GM23338 (cell line): ENCODE data around the gene GPR156. TPM values are rescaled to one million over a fixed set of nuclear protein-coding genes. Genes with fewer than 3 reads are reported as not detected.

ENCODE experiments used
- ATAC-seq: fragments of 200-7000 bp; cut with Tn5 transposase; 3 replicates; pipeline ENCODE4 v1.9.1; 2020
- DNase-seq: peaks from one replicate; pipeline ENCODE4 v3.0.0-alpha.2; 2015; ENCODE audit warnings: low spot score
- H2AFZ ChIP-seq: fragments of 200-600 bp; sonication (generic); 2 replicates; pipeline ENCODE4 v1.8.0; 2016; ENCODE audit warnings: antibody characterized with exemption, mild to moderate bottlenecking, moderate library complexity
- H3F3A ChIP-seq: fragments of 200-600 bp; sonication (generic); replicated peaks from 2 replicates; pipeline ENCODE4 v1.8.0; 2017; ENCODE audit warnings: antibody characterized with exemption, mixed run types, low read depth
- H3K27ac ChIP-seq: fragments of 200-600 bp; sonication (generic); 2 replicates; pipeline ENCODE4 v1.6.1; 2016; ENCODE audit warnings: low read depth
- H3K27me3 ChIP-seq: fragments of 200-600 bp; sonication (generic); 2 replicates; pipeline ENCODE4 v1.8.0; 2016; ENCODE audit warnings: mild to moderate bottlenecking, mixed run types, moderate library complexity; ENCODE audit not compliant: insufficient read depth
- H3K36me3 ChIP-seq: fragments of 200-600 bp; sonication (generic); 2 replicates; pipeline ENCODE4 v1.8.0; 2016; ENCODE audit warnings: mild to moderate bottlenecking; ENCODE audit not compliant: insufficient read depth
- H3K4me1 ChIP-seq: fragments of 200-600 bp; sonication (generic); 2 replicates; pipeline ENCODE4 v1.8.0; 2016; ENCODE audit warnings: mild to moderate bottlenecking, moderate library complexity; ENCODE audit not compliant: insufficient read depth
- H3K4me2 ChIP-seq: fragments of 200-600 bp; sonication (generic); 2 replicates; pipeline ENCODE4 v1.7.1; 2017; ENCODE audit warnings: mixed run types
- H3K4me3 ChIP-seq: fragments of 200-600 bp; sonication (generic); 2 replicates; pipeline ENCODE4 v1.6.1; 2016; ENCODE audit warnings: mixed run types
- H3K79me2 ChIP-seq: fragments of 200-600 bp; sonication (generic); replicated peaks from 2 replicates; pipeline ENCODE4 v1.8.0; 2017; ENCODE audit warnings: mild to moderate bottlenecking; ENCODE audit not compliant: insufficient read depth
- H3K9me2 ChIP-seq: fragments of 200-600 bp; sonication (generic); 2 replicates; pipeline ENCODE4 v1.8.0; 2017; ENCODE audit not compliant: insufficient read depth
- H4K20me1 ChIP-seq: fragments of 200-600 bp; sonication (generic); replicated peaks from 2 replicates; pipeline ENCODE4 v1.8.0; 2017; ENCODE audit warnings: mild to moderate bottlenecking; ENCODE audit not compliant: insufficient read depth
- H3K27ac Mint-ChIP-seq: 2 replicates; pipeline ENCODE4 v1.8.0; 2020; ENCODE audit warnings: inconsistent platforms, mild to moderate bottlenecking, moderate library complexity, mixed read lengths
- H3K27me3 Mint-ChIP-seq: 3 replicates; pipeline ENCODE4 v1.8.0; 2022; ENCODE audit warnings: low read depth, mild to moderate bottlenecking, moderate library complexity, mixed read lengths, inconsistent platforms; ENCODE audit not compliant: insufficient read depth, poor library complexity
- H3K36me3 Mint-ChIP-seq: 3 replicates; pipeline ENCODE4 v1.8.0; 2021; ENCODE audit warnings: low read depth, mild to moderate bottlenecking, inconsistent platforms, moderate library complexity, mixed read lengths
- H3K4me1 Mint-ChIP-seq: 3 replicates; pipeline ENCODE4 v1.8.0; 2020; ENCODE audit warnings: mild to moderate bottlenecking, inconsistent platforms, mixed read lengths
- H3K4me3 Mint-ChIP-seq: 3 replicates; pipeline ENCODE4 v1.8.0; 2021; ENCODE audit warnings: moderate library complexity, mild to moderate bottlenecking, inconsistent platforms, mixed read lengths
- H3K9me3 Mint-ChIP-seq: 3 replicates; pipeline ENCODE4 v1.8.0; 2020; ENCODE audit warnings: moderate library complexity, mild to moderate bottlenecking, inconsistent platforms, mixed read lengths
- CREB1 ChIP-seq: fragments of 250-450 bp; sonication (Bioruptor Pico); IDR thresholded peaks from 2 replicates; pipeline ENCODE4 v1.5.0; 2020; ENCODE audit warnings: low read depth, mild to moderate bottlenecking, moderate library complexity
- ETS1 ChIP-seq: IDR thresholded peaks from 2 replicates; pipeline ENCODE4 v1.6.1; 2016; ENCODE audit warnings: antibody characterized with exemption
- EZH2 ChIP-seq: fragments of 200-600 bp; sonication (generic); IDR thresholded peaks from one replicate; pipeline ENCODE4 v1.8.0; 2017; ENCODE audit warnings: antibody characterized with exemption, mild to moderate bottlenecking, low read depth; ENCODE audit not compliant: unreplicated experiment
- EZH2phosphoT487 ChIP-seq: fragments of 200-600 bp; sonication (generic); IDR thresholded peaks from one replicate; pipeline ENCODE4 v1.8.1; 2018; ENCODE audit warnings: antibody characterized with exemption; ENCODE audit not compliant: unreplicated experiment
- JUNB ChIP-seq: IDR thresholded peaks from one replicate; pipeline ENCODE4 v1.6.1; 2016; ENCODE audit warnings: antibody characterized with exemption; ENCODE audit not compliant: unreplicated experiment
- NANOG ChIP-seq: IDR thresholded peaks from 2 replicates; pipeline ENCODE4 v1.6.1; 2016; ENCODE audit warnings: antibody characterized with exemption, borderline replicate concordance
- POLR2AphosphoS5 ChIP-seq: IDR thresholded peaks from 2 replicates; pipeline ENCODE4 v1.6.1; 2016; ENCODE audit warnings: antibody characterized with exemption, low read depth
- REST ChIP-seq: IDR thresholded peaks from one replicate; pipeline ENCODE4 v1.6.1; 2018; ENCODE audit warnings: antibody characterized with exemption; ENCODE audit not compliant: unreplicated experiment
- STAT1 ChIP-seq: IDR thresholded peaks from one replicate; pipeline ENCODE4 v1.6.1; 2016; ENCODE audit warnings: antibody characterized with exemption; ENCODE audit not compliant: unreplicated experiment
- ZNF114 ChIP-seq: fragments of 250-450 bp; sonication (Bioruptor Pico); IDR thresholded peaks from 2 replicates; pipeline ENCODE4 v1.5.0; 2020; ENCODE audit warnings: mild to moderate bottlenecking, moderate library complexity
- ZNF331 ChIP-seq: fragments of 250-450 bp; sonication (Bioruptor Pico); IDR thresholded peaks from 2 replicates; pipeline ENCODE4 v1.5.0; 2020; ENCODE audit warnings: low read depth, mild to moderate bottlenecking, moderate library complexity
- ZNF462 ChIP-seq: fragments of 250-450 bp; sonication (Bioruptor Pico); IDR thresholded peaks from 2 replicates; pipeline ENCODE4 v1.5.0; 2020; ENCODE audit warnings: mild to moderate bottlenecking, moderate library complexity
- polyA plus RNA-seq: library from polyadenylated mRNA; unstranded; fragments of >200 nt; fragmentation: Nextera tagmentation; extraction: Ambion mirVana; gene quantifications from 2 replicates; pipeline ENCODE4 v1.2.1, GENCODE V29; 2016
- total RNA-seq: library from RNA; depleted of rRNA; stranded (reverse); fragments of >200 nt; shearing (Covaris generic); gene quantifications from 2 replicates; pipeline ENCODE4 v1.2.3, GENCODE V29; 2014
- TF ChIP-seq, protein P1 (sequence below), 2 experiments: fragments of 200-600 bp in 1 of 2; sonication (generic) in 1 of 2; conservative IDR thresholded peaks; 2 replicates each; pipeline versions ENCODE4 v1.5.1 to v1.6.1; 2016 to 2017; ENCODE audit warnings: antibody characterized with exemption in 2 of 2, low read depth in 2 of 2, mild to moderate bottlenecking in 2 of 2, moderate library complexity in 1 of 2

Gene GPR156
- total and polyA plus RNA-seq, 2 experiments from 2014 or later, result 0.50 to 2.5 TPM

DNA sequence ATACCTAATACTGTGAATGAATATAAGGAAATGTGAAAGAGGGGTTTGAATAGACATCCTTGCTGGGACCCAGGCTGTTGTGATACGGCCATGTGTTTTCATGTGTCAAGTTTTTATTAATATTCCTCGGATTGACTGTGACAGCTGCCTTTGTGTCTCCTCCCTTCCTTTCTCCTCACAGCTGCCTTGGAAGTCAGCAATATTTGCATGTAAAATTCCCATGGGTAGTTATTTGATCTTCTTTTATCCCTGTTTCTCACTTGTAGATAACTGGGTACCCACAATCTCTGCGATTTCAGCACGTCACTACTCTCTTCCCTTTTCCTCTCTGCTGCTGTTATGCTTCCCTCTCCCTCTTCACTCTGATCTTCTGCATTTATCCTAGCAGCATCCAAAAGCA is 9.4 kb downstream of the GPR156 start:
- no peak for DNase-seq
- no peak overlapping the region for H2AFZ ChIP-seq
- Mint-ChIP-seq H3K4me1 (peaks cover 4% of the 10 kb centered on the region), H3K9me3 (no peaks in the 10 kb centered on the region), H3K27ac (no peak overlapping the region), H3K27me3 (no peaks in the 10 kb centered on the region), H3K4me3 (no peak overlapping the region), H3K36me3 (no peaks in the 10 kb centered on the region)
- H3K36me3 ChIP-seq, result no peaks in the 10 kb centered on the region
- H3K79me2 ChIP-seq, result no peaks in the 10 kb centered on the region
- TF ChIP-seq NANOG (no peak), JUNB (no peak), CREB1 (CRISPR knock-in tag) (no peak), ETS1 (no peak), REST (no peak), ZNF462 (CRISPR knock-in tag) (no peak), EZH2phosphoT487 (no peak), STAT1 (no peak), POLR2AphosphoS5 (no peak), ZNF114 (CRISPR knock-in tag) (no peak), ZNF331 (CRISPR knock-in tag) (no peak), EZH2 (no peak)
- TF ChIP-seq, protein P1, sequence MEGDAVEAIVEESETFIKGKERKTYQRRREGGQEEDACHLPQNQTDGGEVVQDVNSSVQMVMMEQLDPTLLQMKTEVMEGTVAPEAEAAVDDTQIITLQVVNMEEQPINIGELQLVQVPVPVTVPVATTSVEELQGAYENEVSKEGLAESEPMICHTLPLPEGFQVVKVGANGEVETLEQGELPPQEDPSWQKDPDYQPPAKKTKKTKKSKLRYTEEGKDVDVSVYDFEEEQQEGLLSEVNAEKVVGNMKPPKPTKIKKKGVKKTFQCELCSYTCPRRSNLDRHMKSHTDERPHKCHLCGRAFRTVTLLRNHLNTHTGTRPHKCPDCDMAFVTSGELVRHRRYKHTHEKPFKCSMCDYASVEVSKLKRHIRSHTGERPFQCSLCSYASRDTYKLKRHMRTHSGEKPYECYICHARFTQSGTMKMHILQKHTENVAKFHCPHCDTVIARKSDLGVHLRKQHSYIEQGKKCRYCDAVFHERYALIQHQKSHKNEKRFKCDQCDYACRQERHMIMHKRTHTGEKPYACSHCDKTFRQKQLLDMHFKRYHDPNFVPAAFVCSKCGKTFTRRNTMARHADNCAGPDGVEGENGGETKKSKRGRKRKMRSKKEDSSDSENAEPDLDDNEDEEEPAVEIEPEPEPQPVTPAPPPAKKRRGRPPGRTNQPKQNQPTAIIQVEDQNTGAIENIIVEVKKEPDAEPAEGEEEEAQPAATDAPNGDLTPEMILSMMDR (conservative IDR thresholded peaks at IDR 0.05; ENCODE audit: low read depth in 2 of 2), result no peak
- H3K27me3 ChIP-seq, result no peaks in the 10 kb centered on the region
- no peaks in the 10 kb centered on the region for H3K4me1 ChIP-seq
- no peak overlapping the region for H3K4me2 ChIP-seq
- H4K20me1 ChIP-seq, result no peaks in the 10 kb centered on the region
- ATAC-seq, result no peak
- H3F3A ChIP-seq, result no peaks in the 10 kb centered on the region
- H3K27ac ChIP-seq, result no peak overlapping the region
- H3K4me3 ChIP-seq, result no peak overlapping the region
- no peaks in the 10 kb centered on the region for H3K9me2 ChIP-seq
